Measurements from ENCODE around the gene IGDCC3.

The IGDCC3 gene

DNA sequence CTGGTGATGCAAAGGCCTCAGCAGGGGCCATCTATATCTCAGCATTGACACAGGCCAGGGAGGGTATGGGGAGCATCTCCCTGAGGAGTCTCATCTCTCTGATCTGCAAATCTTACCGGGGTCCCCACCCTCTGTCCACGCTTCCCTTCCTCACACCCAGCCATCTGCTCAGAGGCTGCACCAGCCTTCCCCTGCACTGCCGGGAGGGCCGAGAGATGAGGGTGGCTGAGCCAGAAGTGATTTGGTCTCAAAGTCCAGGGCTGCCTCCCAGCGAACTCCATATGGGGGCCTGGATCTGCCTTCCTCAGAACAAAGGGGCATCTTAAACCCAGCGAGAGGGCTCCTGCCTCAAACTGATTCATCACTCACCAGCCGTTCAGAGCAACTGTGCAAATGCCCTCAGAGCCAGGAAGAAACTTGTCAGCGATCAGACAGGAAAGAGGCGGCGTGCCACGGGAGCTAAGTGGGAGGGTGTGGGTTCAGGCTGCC lies 4.6 kb downstream of the IGDCC3 start:
- no peak overlapping the region for H3K27ac ChIP-seq (ENCODE audit: low read depth, low read length, poor library complexity, severe bottlenecking)
- H3K79me2 ChIP-seq (ENCODE audit: insufficient read depth, low read length) = no peaks in the 10 kb centered on the region
- TF ChIP-seq CTCF (IDR thresholded peaks at IDR 0.05; ENCODE audit: low read length) (no peak), EZH2 (IDR thresholded peaks at IDR 0.05; ENCODE audit: borderline replicate concordance, low read length) (no peak)
- H3K9ac ChIP-seq (ENCODE audit: low read length) = no peak overlapping the region
- no peaks in the 10 kb centered on the region for H3K9me2 ChIP-seq (ENCODE audit: low read depth, low read length)
- no peak overlapping the region for H3K4me2 ChIP-seq (ENCODE audit: low read length)
- no peaks in the 10 kb centered on the region for H4K20me1 ChIP-seq (ENCODE audit: insufficient read depth, low read length)
- H3K4me3 ChIP-seq (ENCODE audit: low read depth, low read length, poor library complexity, severe bottlenecking) = no peak overlapping the region
- H3F3A ChIP-seq (ENCODE audit: insufficient read depth, low read length) = no peaks in the 10 kb centered on the region
- no peaks in the 10 kb centered on the region for H3K36me3 ChIP-seq (ENCODE audit: insufficient read depth, low read length)
- no peak overlapping the region for H2AFZ ChIP-seq (ENCODE audit: low read length)
- H3K9me3 ChIP-seq (ENCODE audit: low read length) = no peaks in the 10 kb centered on the region
- no peaks in the 10 kb centered on the region for H3K4me1 ChIP-seq (ENCODE audit: insufficient read depth, low read length, severe bottlenecking)
- H3K27me3 ChIP-seq (ENCODE audit: insufficient read depth, low read length) = 0 out of 2 replicates have a peak, but pooled peaks cover 7% of the 10 kb centered on the region

- H3K4me1 ChIP-seq (ENCODE audit: insufficient read depth, low read length, severe bottlenecking) = no peaks in the 10 kb centered on the region
- no peaks in the 10 kb centered on the region for H3K36me3 ChIP-seq (ENCODE audit: insufficient read depth, low read length)
- H3K9ac ChIP-seq (ENCODE audit: low read length) = no peak overlapping the region
- TF ChIP-seq EZH2 (IDR thresholded peaks at IDR 0.05; ENCODE audit: borderline replicate concordance, low read length) (no peak), CTCF (IDR thresholded peaks at IDR 0.05; ENCODE audit: low read length) (no peak)
- 0 out of 2 replicates have a peak, but pooled peaks cover 7% of the 10 kb centered on the region for H3K27me3 ChIP-seq (ENCODE audit: insufficient read depth, low read length)
- no peaks in the 10 kb centered on the region for H4K20me1 ChIP-seq (ENCODE audit: insufficient read depth, low read length)
- H3K9me3 ChIP-seq (ENCODE audit: low read length) = no peaks in the 10 kb centered on the region
- no peak overlapping the region for H3K27ac ChIP-seq (ENCODE audit: low read depth, low read length, poor library complexity, severe bottlenecking)
- no peak overlapping the region for H3K4me3 ChIP-seq (ENCODE audit: low read depth, low read length, poor library complexity, severe bottlenecking)
- no peaks in the 10 kb centered on the region for H3F3A ChIP-seq (ENCODE audit: insufficient read depth, low read length)
- H3K9me2 ChIP-seq (ENCODE audit: low read depth, low read length) = no peaks in the 10 kb centered on the region
- H2AFZ ChIP-seq (ENCODE audit: low read length) = no peak overlapping the region
- H3K4me2 ChIP-seq (ENCODE audit: low read length) = no peak overlapping the region
- H3K79me2 ChIP-seq (ENCODE audit: insufficient read depth, low read length) = no peaks in the 10 kb centered on the region
Measured at GRCh38 chr15:65372787-65373067, 5.1 kb downstream of the IGDCC3 start.

GRCh38 chr15:65371976-65372786 lies 5.6 kb downstream of the IGDCC3 start:
- Histone ChIP-seq H3K79me2 (ENCODE audit: insufficient read depth, low read length) (no peaks in the 10 kb centered on the region), H3K9me3 (ENCODE audit: low read length) (no peaks in the 10 kb centered on the region)

More at GRCh38 chr15:65371976-65372786, 5.6 kb downstream of the IGDCC3 start:
- H3K4me2 ChIP-seq (ENCODE audit: low read length) = no peak overlapping the region
- H3K9ac ChIP-seq (ENCODE audit: low read length) = no peak overlapping the region
- H3K27ac ChIP-seq (ENCODE audit: low read depth, low read length, poor library complexity, severe bottlenecking) = no peak overlapping the region
- H3K4me1 ChIP-seq (ENCODE audit: insufficient read depth, low read length, severe bottlenecking) = no peaks in the 10 kb centered on the region
- H3K4me3 ChIP-seq (ENCODE audit: low read depth, low read length, poor library complexity, severe bottlenecking) = no peak overlapping the region
- no peak for TF ChIP-seq EZH2 (IDR thresholded peaks at IDR 0.05; ENCODE audit: borderline replicate concordance, low read length)
- no peak for TF ChIP-seq CTCF (IDR thresholded peaks at IDR 0.05; ENCODE audit: low read length)
- no peaks in the 10 kb centered on the region for H3K36me3 ChIP-seq (ENCODE audit: insufficient read depth, low read length)
- H2AFZ ChIP-seq (ENCODE audit: low read length) = no peak overlapping the region
- H3F3A ChIP-seq (ENCODE audit: insufficient read depth, low read length) = no peaks in the 10 kb centered on the region
- no peaks in the 10 kb centered on the region for H3K9me2 ChIP-seq (ENCODE audit: low read depth, low read length)
- no peaks in the 10 kb centered on the region for H4K20me1 ChIP-seq (ENCODE audit: insufficient read depth, low read length)
- 0 out of 2 replicates have a peak, but pooled peaks cover 7% of the 10 kb centered on the region for H3K27me3 ChIP-seq (ENCODE audit: insufficient read depth, low read length)
